Esophagus muscularis mucosa (tissue), 3 donors: ENCODE measurements around the gene G2E3.
"Not testable (repeated sequence)": the region's sequence is repeated elsewhere in the genome, so short reads cannot be mapped to it uniquely, and the experiment has no call there.

Experiments
- EP300 ChIP-seq: sonication (generic); formaldehyde crosslinking; IDR thresholded peaks from one replicate; pipeline ENCODE4 v1.6.1; 2017; ENCODE audit warnings: antibody characterized with exemption
- TF ChIP-seq, protein P1 (sequence below), 3 experiments: fragments of 200-600 bp in 2 of 3; fragments of 450-650 bp in 1 of 3; sonication (generic) in 2 of 3; IDR thresholded peaks; one replicate each; pipeline ENCODE4 v1.5.1; 2017 to 2019; ENCODE audit warnings: antibody characterized with exemption in 3 of 3, mild to moderate bottlenecking in 2 of 3, moderate library complexity in 1 of 3

DNA sequence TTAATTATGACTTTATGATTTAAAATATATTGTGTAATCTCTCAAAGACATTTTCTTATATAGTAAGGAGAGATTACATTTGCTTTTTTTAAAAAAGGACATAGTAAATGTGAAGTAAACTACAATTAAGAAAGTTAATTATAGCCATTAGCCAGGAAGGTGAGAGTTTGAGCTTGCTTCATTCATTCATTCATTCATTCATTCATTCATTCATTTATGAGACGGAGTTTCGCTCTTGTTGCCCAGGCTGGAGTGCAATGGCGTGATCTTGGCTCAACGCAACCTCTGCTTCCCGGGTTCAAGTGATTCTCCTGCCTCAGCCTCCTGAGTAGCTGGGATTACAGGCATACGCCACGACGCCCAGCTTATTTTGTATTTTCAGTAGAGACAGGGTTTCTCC lies 45.7 kb downstream of the G2E3 start:
- TF ChIP-seq EP300: not testable (repeated sequence)
- TF ChIP-seq, protein P1, sequence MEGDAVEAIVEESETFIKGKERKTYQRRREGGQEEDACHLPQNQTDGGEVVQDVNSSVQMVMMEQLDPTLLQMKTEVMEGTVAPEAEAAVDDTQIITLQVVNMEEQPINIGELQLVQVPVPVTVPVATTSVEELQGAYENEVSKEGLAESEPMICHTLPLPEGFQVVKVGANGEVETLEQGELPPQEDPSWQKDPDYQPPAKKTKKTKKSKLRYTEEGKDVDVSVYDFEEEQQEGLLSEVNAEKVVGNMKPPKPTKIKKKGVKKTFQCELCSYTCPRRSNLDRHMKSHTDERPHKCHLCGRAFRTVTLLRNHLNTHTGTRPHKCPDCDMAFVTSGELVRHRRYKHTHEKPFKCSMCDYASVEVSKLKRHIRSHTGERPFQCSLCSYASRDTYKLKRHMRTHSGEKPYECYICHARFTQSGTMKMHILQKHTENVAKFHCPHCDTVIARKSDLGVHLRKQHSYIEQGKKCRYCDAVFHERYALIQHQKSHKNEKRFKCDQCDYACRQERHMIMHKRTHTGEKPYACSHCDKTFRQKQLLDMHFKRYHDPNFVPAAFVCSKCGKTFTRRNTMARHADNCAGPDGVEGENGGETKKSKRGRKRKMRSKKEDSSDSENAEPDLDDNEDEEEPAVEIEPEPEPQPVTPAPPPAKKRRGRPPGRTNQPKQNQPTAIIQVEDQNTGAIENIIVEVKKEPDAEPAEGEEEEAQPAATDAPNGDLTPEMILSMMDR (IDR thresholded peaks at IDR 0.05): not testable (repeated sequence)
